Measurements from ENCODE around the gene SLC52A1.
"Not testable (repeated sequence)": the region's sequence is repeated elsewhere in the genome, so short reads cannot be mapped to it uniquely, and the experiment has no call there.

- TF ChIP-seq CTCF (IDR thresholded peaks at IDR 0.05); ZFX (IDR thresholded peaks at IDR 0.05; ENCODE audit: borderline replicate concordance): not testable (repeated sequence)
Measured at GRCh38 chr17:5030168-5030567, 5.1 kb downstream of the SLC52A1 start.

Measured in 22Rv1 (cell line).